ENCODE measurements around the gene SUSD1. TPM values are rescaled to one million over a fixed set of nuclear protein-coding genes. Genes with fewer than 3 reads are reported as not detected.

SUSD1 gene
- total RNA-seq, 4 donors from 2014 or later: 1.6 to 8.2 (median 4.4) TPM

GRCh38 chr9:112103405-112103804 is 71.7 kb downstream of the SUSD1 start:
- 86% methylated on average over 5 of the region's 5 CpGs for WGBS
- no peak for TF ChIP-seq POLR2AphosphoS5 (IDR thresholded peaks at IDR 0.05)
- Histone ChIP-seq H3K9me3 (no peaks in the 10 kb centered on the region), H3K36me3 (no peaks in the 10 kb centered on the region), H3K27ac (no peak overlapping the region), H3K27me3 (no peaks in the 10 kb centered on the region), H3K4me1 (no peaks in the 10 kb centered on the region), H3K4me3 (no peak overlapping the region)
- no peak for DNase-seq (ENCODE audit: low spot score in 2 of 2)

DNA sequence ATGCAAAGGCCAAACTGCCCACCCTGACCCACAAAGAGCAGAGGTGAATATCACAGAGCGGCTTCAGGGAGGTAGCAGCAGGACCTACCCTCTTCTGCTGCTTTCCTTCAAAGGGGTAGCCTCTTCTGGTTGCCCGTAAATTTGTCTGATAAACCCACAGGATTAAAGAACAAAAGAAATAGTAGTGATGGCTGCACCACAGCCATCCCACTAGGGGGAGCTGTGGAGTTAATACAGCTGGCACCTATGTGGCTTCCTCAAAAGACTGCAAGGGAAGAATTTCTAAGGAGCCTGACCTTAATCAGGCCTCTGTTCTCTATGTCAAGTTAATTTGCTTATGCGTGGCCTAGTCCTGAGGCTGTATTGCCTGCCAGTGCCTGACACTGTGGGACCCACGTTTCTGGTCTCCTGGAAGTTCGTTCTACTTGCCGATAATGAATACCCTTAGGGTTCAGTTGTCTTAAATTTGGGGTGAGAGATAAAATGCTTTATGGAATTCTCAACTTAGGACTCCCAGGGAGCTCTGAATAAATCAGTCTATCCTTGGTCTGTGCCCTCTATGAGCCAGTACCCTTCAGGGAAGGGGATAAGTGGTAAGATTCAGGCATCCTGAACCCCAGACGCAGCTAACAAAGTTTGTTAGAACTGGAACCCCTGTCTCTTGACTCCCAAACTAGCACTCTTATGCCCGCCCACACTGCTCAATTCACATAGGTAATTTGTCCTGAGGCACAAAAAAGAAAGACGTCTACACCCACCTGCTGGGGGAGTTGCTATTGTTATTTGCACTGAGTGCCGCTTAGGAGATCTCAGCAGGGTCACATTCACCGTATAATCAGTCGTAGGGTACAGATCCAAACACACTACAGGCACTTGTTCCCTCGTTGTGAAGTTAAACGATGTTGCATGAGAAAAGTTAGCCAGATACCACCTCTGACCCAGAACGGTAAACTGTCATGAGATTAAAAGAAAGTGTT is 77.1 kb downstream of the SUSD1 start:
- peaks cover 7% of the 10 kb centered on the region for H3K4me1 ChIP-seq
- H3K9me3 ChIP-seq: no peaks in the 10 kb centered on the region
- whole genome bisulfite sequencing: 67% methylated on average over 15 of the region's 15 CpGs
- TF ChIP-seq POLR2A (IDR thresholded peaks at IDR 0.05) (no peak), POLR2AphosphoS5 (IDR thresholded peaks at IDR 0.05) (no peak), EP300 (IDR thresholded peaks at IDR 0.05) (no peak)
- TF ChIP-seq, protein P1, sequence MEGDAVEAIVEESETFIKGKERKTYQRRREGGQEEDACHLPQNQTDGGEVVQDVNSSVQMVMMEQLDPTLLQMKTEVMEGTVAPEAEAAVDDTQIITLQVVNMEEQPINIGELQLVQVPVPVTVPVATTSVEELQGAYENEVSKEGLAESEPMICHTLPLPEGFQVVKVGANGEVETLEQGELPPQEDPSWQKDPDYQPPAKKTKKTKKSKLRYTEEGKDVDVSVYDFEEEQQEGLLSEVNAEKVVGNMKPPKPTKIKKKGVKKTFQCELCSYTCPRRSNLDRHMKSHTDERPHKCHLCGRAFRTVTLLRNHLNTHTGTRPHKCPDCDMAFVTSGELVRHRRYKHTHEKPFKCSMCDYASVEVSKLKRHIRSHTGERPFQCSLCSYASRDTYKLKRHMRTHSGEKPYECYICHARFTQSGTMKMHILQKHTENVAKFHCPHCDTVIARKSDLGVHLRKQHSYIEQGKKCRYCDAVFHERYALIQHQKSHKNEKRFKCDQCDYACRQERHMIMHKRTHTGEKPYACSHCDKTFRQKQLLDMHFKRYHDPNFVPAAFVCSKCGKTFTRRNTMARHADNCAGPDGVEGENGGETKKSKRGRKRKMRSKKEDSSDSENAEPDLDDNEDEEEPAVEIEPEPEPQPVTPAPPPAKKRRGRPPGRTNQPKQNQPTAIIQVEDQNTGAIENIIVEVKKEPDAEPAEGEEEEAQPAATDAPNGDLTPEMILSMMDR (IDR thresholded peaks at IDR 0.05): peak; percentile 68 to 82
- H3K4me3 ChIP-seq: no peak overlapping the region
- DNase-seq (ENCODE audit: low spot score in 2 of 2): no peak
- H3K27me3 ChIP-seq: no peaks in the 10 kb centered on the region
- H3K27ac ChIP-seq: no peak overlapping the region
- no peaks in the 10 kb centered on the region for H3K36me3 ChIP-seq

- H3K27ac ChIP-seq: no peak overlapping the region
- TF ChIP-seq POLR2AphosphoS5 (IDR thresholded peaks at IDR 0.05): no peak
- TF ChIP-seq POLR2A (IDR thresholded peaks at IDR 0.05): no peak
- TF ChIP-seq, protein P1 (IDR thresholded peaks at IDR 0.05): no peak
- TF ChIP-seq EP300 (IDR thresholded peaks at IDR 0.05): no peak
- H3K27me3 ChIP-seq: no peaks in the 10 kb centered on the region
- no peak overlapping the region for H3K4me3 ChIP-seq
- no peak for DNase-seq (ENCODE audit: low spot score in 2 of 2)
- H3K36me3 ChIP-seq: no peaks in the 10 kb centered on the region
- H3K9me3 ChIP-seq: no peaks in the 10 kb centered on the region
- H3K4me1 ChIP-seq: peaks cover 7% of the 10 kb centered on the region
- 73% methylated on average over 9 of the region's 9 CpGs for WGBS
Observed at GRCh38 chr9:112094948-112095681, 80.0 kb downstream of the SUSD1 start.

DNA sequence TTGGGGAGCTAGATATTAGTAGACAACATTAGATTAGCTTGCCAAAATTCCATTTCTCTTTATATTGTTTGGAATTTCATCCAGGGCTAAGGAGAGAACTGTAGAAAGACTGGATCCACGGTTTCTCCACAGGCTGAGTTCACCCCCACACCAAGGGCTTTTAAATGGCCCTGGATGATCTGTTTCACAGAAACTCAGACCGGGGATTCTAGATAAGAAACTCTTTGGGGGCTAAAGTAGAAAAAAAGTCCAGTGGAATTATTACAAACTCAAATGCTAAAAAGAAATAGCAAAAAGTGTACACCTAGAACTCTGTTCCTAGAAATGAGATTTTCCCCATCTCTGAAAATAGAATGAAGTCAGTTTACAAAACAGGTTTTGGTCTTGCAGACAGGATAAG is 80.9 kb downstream of the SUSD1 start:
- peaks cover 7% of the 10 kb centered on the region for H3K4me1 ChIP-seq
- no peak overlapping the region for H3K4me3 ChIP-seq
- TF ChIP-seq POLR2A (IDR thresholded peaks at IDR 0.05): no peak
- TF ChIP-seq EP300 (IDR thresholded peaks at IDR 0.05): no peak
- TF ChIP-seq, protein P1 (IDR thresholded peaks at IDR 0.05): no peak
- TF ChIP-seq POLR2AphosphoS5 (IDR thresholded peaks at IDR 0.05): no peak
- DNase-seq (ENCODE audit: low spot score in 2 of 2): no peak
- no peak overlapping the region for H3K27ac ChIP-seq
- no peaks in the 10 kb centered on the region for H3K27me3 ChIP-seq
- no peaks in the 10 kb centered on the region for H3K36me3 ChIP-seq
- 45% methylated on average over 2 of the region's 2 CpGs for WGBS
- no peaks in the 10 kb centered on the region for H3K9me3 ChIP-seq

GRCh38 chr9:112093870-112094216 is 81.3 kb downstream of the SUSD1 start:
- Histone ChIP-seq H3K27me3 (no peaks in the 10 kb centered on the region), H3K9me3 (no peaks in the 10 kb centered on the region), H3K4me3 (no peak overlapping the region), H3K36me3 (no peaks in the 10 kb centered on the region), H3K27ac (no peak overlapping the region), H3K4me1 (peaks cover 7% of the 10 kb centered on the region)
- TF ChIP-seq, protein P1 (IDR thresholded peaks at IDR 0.05): no peak
- TF ChIP-seq EP300 (IDR thresholded peaks at IDR 0.05) (no peak), POLR2AphosphoS5 (IDR thresholded peaks at IDR 0.05) (no peak), POLR2A (IDR thresholded peaks at IDR 0.05) (no peak)
- 54% methylated on average over 3 of the region's 3 CpGs for WGBS
- no peak for DNase-seq (ENCODE audit: low spot score in 2 of 2)
